Measurements from ENCODE around the gene COPS7B. TPM values are rescaled to one million over a fixed set of nuclear protein-coding genes. Genes with fewer than 3 reads are reported as not detected.

The COPS7B gene
- total and polyA plus RNA-seq, 2 experiments from 2014 or later, result 44.5 to 57.6 TPM

DNA sequence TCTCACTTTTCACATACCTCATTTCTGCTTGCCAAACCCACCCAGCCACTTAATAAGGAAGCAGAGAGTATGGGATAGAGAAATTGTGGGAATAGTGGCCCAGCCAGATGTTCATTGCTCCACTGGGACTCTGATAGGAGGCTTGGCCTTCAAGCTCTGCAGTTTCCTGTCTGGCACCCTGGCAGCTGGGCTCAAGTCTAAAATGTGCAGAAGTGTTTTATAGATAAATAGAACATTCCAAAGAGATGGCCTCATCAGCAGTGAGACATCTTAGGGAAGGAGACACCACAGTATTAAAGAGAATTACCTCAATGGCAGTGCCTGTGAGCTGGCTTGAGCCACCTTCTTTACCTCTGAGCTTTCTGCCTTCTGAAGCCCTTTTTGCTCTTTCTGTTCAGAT is 24.7 kb downstream of the COPS7B start:
- H3K4me1 ChIP-seq (ENCODE audit: low read depth), result no peaks in the 10 kb centered on the region
- DNase-seq (ENCODE audit: low read depth in 1 of 2, low spot score in 1 of 2), result peak in 1 of 2 donors; percentile 78
- no peak overlapping the region for H3K4me3 ChIP-seq
- TF ChIP-seq, protein P1, sequence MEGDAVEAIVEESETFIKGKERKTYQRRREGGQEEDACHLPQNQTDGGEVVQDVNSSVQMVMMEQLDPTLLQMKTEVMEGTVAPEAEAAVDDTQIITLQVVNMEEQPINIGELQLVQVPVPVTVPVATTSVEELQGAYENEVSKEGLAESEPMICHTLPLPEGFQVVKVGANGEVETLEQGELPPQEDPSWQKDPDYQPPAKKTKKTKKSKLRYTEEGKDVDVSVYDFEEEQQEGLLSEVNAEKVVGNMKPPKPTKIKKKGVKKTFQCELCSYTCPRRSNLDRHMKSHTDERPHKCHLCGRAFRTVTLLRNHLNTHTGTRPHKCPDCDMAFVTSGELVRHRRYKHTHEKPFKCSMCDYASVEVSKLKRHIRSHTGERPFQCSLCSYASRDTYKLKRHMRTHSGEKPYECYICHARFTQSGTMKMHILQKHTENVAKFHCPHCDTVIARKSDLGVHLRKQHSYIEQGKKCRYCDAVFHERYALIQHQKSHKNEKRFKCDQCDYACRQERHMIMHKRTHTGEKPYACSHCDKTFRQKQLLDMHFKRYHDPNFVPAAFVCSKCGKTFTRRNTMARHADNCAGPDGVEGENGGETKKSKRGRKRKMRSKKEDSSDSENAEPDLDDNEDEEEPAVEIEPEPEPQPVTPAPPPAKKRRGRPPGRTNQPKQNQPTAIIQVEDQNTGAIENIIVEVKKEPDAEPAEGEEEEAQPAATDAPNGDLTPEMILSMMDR (IDR thresholded peaks at IDR 0.05; ENCODE audit: low read depth, low read length), result no peak
- H3K27ac ChIP-seq, result no peak overlapping the region
- H3K27me3 ChIP-seq, result no peaks in the 10 kb centered on the region
- H3K9me3 ChIP-seq (ENCODE audit: low read depth), result no peaks in the 10 kb centered on the region
- peaks cover 14% of the 10 kb centered on the region for H3K36me3 ChIP-seq

DNA sequence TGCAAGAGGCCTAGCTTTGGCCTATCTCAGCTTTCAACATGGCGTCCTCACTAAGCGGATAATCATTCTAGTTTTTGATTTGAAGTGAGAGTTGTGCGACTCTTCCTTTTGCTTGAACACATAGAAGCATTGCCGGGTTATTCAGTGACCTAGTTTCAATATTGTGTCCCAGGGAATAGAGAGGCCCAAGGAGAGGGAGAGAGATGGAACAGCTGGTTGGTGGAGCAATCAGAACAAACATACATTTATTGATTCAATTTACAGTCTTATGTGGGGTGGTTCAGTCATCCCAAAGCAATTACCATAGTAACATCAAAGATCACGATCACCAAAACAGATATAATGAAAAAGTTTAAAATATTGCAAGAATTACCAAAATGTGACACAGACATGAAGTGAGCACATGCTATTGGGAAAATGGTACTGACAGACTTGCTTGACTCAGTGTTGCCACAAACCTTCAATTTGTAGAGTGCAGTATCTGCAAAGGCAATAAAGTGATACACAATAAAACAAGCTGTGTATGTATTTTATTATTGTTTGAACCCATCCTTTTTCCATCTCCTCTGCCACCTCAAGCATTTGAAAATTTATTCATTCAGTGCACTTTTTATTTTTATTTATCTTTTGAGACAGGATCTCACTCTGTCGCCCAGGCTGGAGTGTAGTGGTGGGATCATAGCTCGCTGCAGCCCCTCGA is 30.2 kb downstream of the COPS7B start:
- TF ChIP-seq, protein P1 (IDR thresholded peaks at IDR 0.05; ENCODE audit: low read depth, low read length), result no peak
- H3K27me3 ChIP-seq, result no peaks in the 10 kb centered on the region
- H3K27ac ChIP-seq, result no peak overlapping the region
- no peak overlapping the region for H3K4me3 ChIP-seq
- no peaks in the 10 kb centered on the region for H3K4me1 ChIP-seq (ENCODE audit: low read depth)
- no peaks in the 10 kb centered on the region for H3K9me3 ChIP-seq (ENCODE audit: low read depth)
- no peaks in the 10 kb centered on the region for H3K36me3 ChIP-seq
- DNase-seq (ENCODE audit: low read depth in 1 of 2, low spot score in 1 of 2), result no peak

DNA sequence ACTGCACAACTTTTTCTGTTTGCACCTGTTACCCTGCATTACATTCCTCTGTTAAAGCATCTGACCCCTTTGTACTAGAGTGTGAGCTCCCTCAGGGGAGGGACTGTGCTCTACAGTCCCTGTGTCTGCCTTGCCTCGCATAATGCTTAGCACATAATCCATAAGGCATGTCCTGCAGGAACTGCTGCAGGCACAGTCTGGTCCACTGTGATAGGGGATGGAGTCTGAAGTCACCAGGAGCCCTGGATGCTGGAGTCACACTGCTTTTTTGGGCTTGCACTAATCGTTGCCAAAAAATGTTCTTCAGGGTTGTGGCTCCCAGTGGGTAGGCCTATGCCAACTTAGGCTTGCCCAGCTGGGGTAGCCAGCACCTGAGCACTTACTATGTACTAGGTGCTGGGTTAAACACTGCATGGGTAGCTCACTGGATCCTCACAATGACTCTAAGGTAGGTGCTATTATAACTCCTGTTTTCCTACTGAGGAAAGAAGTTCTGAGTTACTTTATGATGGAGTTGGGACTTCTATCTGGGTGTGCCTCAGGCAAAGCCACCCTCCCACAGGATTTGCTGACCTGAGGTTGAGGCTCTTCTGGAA is 33.3 kb downstream of the COPS7B start:
- TF ChIP-seq, protein P1 (IDR thresholded peaks at IDR 0.05; ENCODE audit: low read depth, low read length), result no peak
- no peak overlapping the region for H3K27ac ChIP-seq
- no peaks in the 10 kb centered on the region for H3K36me3 ChIP-seq
- no peak overlapping the region for H3K4me3 ChIP-seq
- H3K27me3 ChIP-seq, result no peaks in the 10 kb centered on the region
- H3K4me1 ChIP-seq (ENCODE audit: low read depth), result no peaks in the 10 kb centered on the region
- no peaks in the 10 kb centered on the region for H3K9me3 ChIP-seq (ENCODE audit: low read depth)
- DNase-seq (ENCODE audit: low read depth in 1 of 2, low spot score in 1 of 2), result no peak

DNA sequence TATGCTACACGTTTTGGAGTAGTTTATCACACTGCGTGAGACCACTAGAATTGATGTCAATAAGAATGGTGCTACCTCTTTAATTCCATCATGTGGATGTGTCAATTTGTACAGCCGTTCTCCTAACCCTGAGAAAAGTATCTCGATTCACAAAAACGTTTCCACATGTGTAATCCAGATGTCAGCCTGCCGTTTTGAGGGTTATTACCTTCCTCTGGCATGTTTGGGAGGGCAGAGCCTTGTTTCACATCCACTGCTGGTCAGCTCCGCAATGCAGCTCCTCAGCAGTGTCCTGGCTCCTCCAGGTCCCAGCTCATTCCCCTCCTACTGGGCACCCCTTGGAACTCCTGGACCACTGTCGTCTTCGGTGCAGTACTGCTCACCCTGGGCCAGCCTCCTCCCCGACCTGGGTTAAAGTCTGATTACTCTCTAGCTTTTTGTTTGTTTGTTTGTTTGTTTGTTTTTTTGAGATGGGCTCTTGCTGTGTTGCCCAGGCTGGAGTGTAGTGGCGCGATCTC is 34.6 kb downstream of the COPS7B start:
- DNase-seq (ENCODE audit: low read depth in 1 of 2, low spot score in 1 of 2), result no peak
- no peak overlapping the region for H3K27ac ChIP-seq
- no peaks in the 10 kb centered on the region for H3K36me3 ChIP-seq
- TF ChIP-seq, protein P1 (IDR thresholded peaks at IDR 0.05; ENCODE audit: low read depth, low read length), result no peak
- H3K4me1 ChIP-seq (ENCODE audit: low read depth), result no peaks in the 10 kb centered on the region
- no peak overlapping the region for H3K4me3 ChIP-seq
- no peaks in the 10 kb centered on the region for H3K9me3 ChIP-seq (ENCODE audit: low read depth)
- no peaks in the 10 kb centered on the region for H3K27me3 ChIP-seq

DNA sequence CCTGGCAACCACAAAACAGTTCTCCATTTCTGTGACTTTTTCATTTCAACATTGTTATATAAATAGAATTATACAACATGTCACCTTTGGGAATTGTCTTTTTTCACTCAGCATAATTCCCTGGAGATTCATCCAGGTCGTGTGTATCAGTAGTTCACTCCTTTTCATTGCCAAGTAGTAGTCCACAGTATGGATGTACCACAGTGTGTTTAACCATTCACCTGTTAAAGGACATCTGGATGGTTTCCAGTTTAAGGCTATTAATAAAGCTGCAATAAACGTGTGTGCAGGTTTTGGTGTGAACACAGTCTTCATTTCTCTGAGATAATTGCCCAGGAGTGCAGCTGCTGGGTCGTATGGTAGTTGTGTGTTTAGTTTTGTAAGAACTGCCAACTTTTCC is 35.7 kb downstream of the COPS7B start:
- DNase-seq (ENCODE audit: low read depth in 1 of 2, low spot score in 1 of 2), result no peak
- Histone ChIP-seq H3K36me3 (no peaks in the 10 kb centered on the region), H3K9me3 (ENCODE audit: low read depth) (no peaks in the 10 kb centered on the region), H3K4me1 (ENCODE audit: low read depth) (no peaks in the 10 kb centered on the region), H3K4me3 (no peak overlapping the region), H3K27ac (no peak overlapping the region), H3K27me3 (no peaks in the 10 kb centered on the region)
- TF ChIP-seq, protein P1 (IDR thresholded peaks at IDR 0.05; ENCODE audit: low read depth, low read length), result no peak
